Measurements from ENCODE around the gene KIAA0232. TPM values are rescaled to one million over a fixed set of nuclear protein-coding genes. Genes with fewer than 3 reads are reported as not detected.

KIAA0232 gene
- total and polyA plus RNA-seq, 5 donors from 2014 or later: 5.6 to 25.3 (median 13.5) TPM

DNA sequence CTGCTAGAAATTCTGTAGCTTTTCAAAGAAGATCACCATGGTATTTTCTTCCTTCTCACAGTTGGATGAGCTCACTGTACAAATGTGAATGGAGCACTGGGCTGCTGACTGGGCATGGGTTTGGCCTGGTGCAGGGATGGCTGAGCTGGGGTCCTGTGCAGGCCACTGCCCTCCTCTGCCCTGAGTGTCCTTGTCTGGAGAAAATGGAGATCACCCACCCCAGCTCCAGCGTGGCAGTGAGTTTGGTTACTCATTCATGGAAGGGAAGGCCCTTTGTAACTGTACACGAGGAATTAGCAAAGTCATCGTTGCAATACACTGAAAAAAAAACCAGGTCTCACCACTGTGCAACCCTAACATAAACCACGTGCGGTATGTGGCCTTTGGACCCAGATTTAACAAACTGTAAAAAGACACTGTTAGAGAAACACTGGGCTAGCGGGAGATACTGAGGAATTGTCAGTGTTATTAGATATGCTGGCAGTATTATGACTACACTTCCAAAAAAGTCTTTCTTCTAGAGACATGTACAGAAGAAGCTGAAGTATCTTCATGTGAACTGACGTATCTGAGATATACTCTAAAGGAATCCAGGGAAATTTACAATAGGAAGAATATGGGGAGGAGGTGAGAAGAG lies 111.0 kb downstream of the KIAA0232 start:
- no peaks in the 10 kb centered on the region for H3K27me3 ChIP-seq (ENCODE audit: control insufficient read depth, insufficient read depth, low read length)
- Mint-ChIP-seq H3K4me1 (peaks cover 13 to 29% (median 22%) of the 10 kb centered on the region in 4 donors), H3K27ac (peak overlapping the region; percentile 2 to 72 (median 22)), H3K4me3 (peak overlapping the region in 3 of 4 donors; percentile 12 to 44 (median 16)), H3K27me3 (no peaks in the 10 kb centered on the region), H3K36me3 (no peaks in the 10 kb centered on the region), H3K9me3 (no peaks in the 10 kb centered on the region)
- peaks cover 16% of the 10 kb centered on the region for H3K4me1 ChIP-seq (ENCODE audit: control insufficient read depth, insufficient read depth, low read length, poor library complexity, severe bottlenecking)
- H3K4me3 ChIP-seq (ENCODE audit: low read depth, low read length): no peak overlapping the region
- peak overlapping the region; percentile 21 for H3K27ac ChIP-seq (ENCODE audit: insufficient read depth, low read length, poor library complexity, severe bottlenecking)
- no peaks in the 10 kb centered on the region for H3K36me3 ChIP-seq (ENCODE audit: control insufficient read depth, insufficient read depth, low read length)
- ATAC-seq (ENCODE audit: low read depth in 2 of 2) (no peak), DNase-seq (no peak)
- peaks cover 0 to 6% of the 10 kb centered on the region in 2 experiments for H3K9me3 ChIP-seq (ENCODE audit: control insufficient read depth in 2 of 2, low read length in 2 of 2)

DNA sequence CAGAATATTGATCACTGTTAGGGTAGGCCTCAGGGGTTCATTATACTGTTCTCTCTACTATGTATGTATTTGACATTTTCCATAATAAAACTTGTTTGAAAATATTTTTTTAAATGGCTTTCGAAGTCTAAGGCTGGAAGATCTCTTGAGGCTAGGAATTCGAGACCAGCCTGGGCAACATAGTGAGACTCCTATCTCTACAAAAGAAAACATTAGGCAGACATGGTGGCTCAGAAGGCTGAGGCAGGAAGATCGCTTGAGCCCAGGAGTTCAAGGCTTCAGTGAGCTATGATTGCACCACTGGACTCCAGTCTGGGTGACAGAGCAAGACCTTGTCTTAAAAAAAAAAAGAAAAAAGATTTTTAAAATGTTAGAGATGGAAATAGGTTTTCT lies 111.6 kb downstream of the KIAA0232 start:
- Histone ChIP-seq H3K4me1 (ENCODE audit: control insufficient read depth, insufficient read depth, low read length, poor library complexity, severe bottlenecking) (peaks cover 21% of the 10 kb centered on the region), H3K4me3 (ENCODE audit: low read depth, low read length) (no peak overlapping the region), H3K36me3 (ENCODE audit: control insufficient read depth, insufficient read depth, low read length) (no peaks in the 10 kb centered on the region), H3K27ac (ENCODE audit: insufficient read depth, low read length, poor library complexity, severe bottlenecking) (no peak overlapping the region), H3K9me3 (ENCODE audit: control insufficient read depth in 2 of 2, low read length in 2 of 2) (peaks cover 0 to 6% of the 10 kb centered on the region in 2 experiments), H3K27me3 (ENCODE audit: control insufficient read depth, insufficient read depth, low read length) (no peaks in the 10 kb centered on the region)
- peak overlapping the region in 1 of 4 donors; percentile 44 for H3K4me3 Mint-ChIP-seq
- H3K4me1 Mint-ChIP-seq: peaks cover 17 to 34% (median 27%) of the 10 kb centered on the region in 4 donors
- no peaks in the 10 kb centered on the region for H3K9me3 Mint-ChIP-seq
- no peaks in the 10 kb centered on the region for H3K36me3 Mint-ChIP-seq
- DNase-seq: no peak
- H3K27me3 Mint-ChIP-seq: no peaks in the 10 kb centered on the region
- no peak for ATAC-seq (ENCODE audit: low read depth in 2 of 2)
- peak overlapping the region in 2 of 3 donors; percentile 2 to 72 for H3K27ac Mint-ChIP-seq

DNA sequence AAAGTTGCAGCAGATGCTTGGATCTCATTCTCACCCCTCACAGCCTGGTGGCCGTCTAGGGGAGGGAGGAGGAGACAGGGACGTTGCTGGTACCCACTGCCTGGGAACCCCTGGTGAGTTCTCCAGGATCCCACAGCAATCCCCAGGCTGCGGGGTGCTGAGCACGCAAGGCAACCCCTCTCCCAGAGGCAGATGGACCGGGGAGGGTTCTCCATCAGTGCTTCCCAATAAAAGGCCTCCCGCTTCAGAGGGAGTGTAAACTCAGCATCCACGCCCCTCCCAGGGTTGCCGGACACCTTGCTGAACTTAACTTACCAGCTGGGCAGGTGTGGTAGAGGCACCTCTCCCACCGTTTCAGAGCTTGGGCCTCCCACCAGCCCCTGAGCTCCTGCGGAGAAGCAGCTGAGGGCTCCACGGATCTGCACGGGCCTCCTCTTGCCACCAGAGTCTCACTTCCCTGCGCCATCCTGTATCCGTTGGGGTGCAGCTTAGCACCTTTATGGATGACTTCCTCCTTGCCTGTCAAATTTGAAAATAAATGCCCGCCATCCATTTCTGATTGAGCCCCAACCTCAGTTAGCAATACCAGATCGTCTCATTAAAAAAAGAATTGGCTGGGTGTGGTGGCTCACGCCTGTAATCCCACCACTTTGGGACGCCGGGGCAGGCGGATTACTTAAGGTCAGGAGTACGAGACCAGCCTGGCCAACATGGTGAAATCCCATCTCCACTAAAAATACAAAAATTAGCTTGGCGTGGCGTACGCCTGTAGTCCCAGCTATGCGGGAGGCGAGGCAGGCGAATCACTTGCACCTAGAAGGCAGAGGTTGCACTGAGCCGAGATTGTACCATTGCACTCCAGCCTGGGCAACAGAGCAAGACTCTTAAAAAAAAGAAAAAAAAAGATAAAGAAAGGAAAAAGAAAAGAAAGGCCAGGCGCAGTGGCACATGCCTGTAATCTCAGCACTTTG lies 112.3 kb downstream of the KIAA0232 start:
- Mint-ChIP-seq H3K27ac (peak overlapping the region; percentile 2 to 90 (median 80)), H3K4me3 (peak overlapping the region in 1 of 4 donors; percentile 44), H3K27me3 (no peaks in the 10 kb centered on the region), H3K9me3 (no peaks in the 10 kb centered on the region), H3K4me1 (peaks cover 21 to 41% (median 33%) of the 10 kb centered on the region in 4 donors), H3K36me3 (no peaks in the 10 kb centered on the region)
- no peak for DNase-seq
- Histone ChIP-seq H3K36me3 (ENCODE audit: control insufficient read depth, insufficient read depth, low read length) (no peaks in the 10 kb centered on the region), H3K27ac (ENCODE audit: insufficient read depth, low read length, poor library complexity, severe bottlenecking) (no peak overlapping the region), H3K27me3 (ENCODE audit: control insufficient read depth, insufficient read depth, low read length) (no peaks in the 10 kb centered on the region), H3K9me3 (ENCODE audit: control insufficient read depth in 2 of 2, low read length in 2 of 2) (peaks cover 0 to 6% of the 10 kb centered on the region in 2 experiments), H3K4me3 (ENCODE audit: low read depth, low read length) (no peak overlapping the region), H3K4me1 (ENCODE audit: control insufficient read depth, insufficient read depth, low read length, poor library complexity, severe bottlenecking) (peaks cover 28% of the 10 kb centered on the region)
- no peak for ATAC-seq (ENCODE audit: low read depth in 2 of 2)

DNA sequence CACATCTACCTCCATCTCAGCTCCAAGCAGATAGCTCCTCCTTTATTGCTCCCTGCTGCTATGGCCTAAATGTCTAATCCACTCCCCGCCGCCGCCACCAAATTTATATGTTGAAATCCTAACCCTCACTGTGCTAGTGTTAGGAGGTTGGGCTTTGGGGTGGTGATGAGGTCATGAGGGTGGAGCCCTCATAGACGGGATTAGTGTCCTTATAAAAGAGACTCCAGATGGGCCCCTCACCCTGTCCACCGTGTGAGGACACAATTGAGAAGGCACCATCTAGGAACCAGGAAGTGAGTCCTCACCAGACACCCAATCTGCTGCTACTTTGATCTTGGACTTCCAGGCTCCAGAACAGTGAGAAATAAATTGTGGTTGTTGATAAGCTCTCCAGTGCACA lies 113.5 kb downstream of the KIAA0232 start:
- H3K9me3 ChIP-seq (ENCODE audit: control insufficient read depth in 2 of 2, low read length in 2 of 2): no peaks in the 10 kb centered on the region
- Mint-ChIP-seq H3K4me3 (no peak overlapping the region), H3K4me1 (peaks cover 21 to 50% (median 38%) of the 10 kb centered on the region in 4 donors), H3K36me3 (no peaks in the 10 kb centered on the region), H3K27me3 (no peaks in the 10 kb centered on the region), H3K9me3 (no peaks in the 10 kb centered on the region), H3K27ac (no peak overlapping the region)
- DNase-seq (no peak), ATAC-seq (ENCODE audit: low read depth in 2 of 2) (no peak)
- H3K36me3 ChIP-seq (ENCODE audit: control insufficient read depth, insufficient read depth, low read length): no peaks in the 10 kb centered on the region
- H3K4me1 ChIP-seq (ENCODE audit: control insufficient read depth, insufficient read depth, low read length, poor library complexity, severe bottlenecking): peaks cover 39% of the 10 kb centered on the region
- H3K27ac ChIP-seq (ENCODE audit: insufficient read depth, low read length, poor library complexity, severe bottlenecking): no peak overlapping the region
- H3K27me3 ChIP-seq (ENCODE audit: control insufficient read depth, insufficient read depth, low read length): no peaks in the 10 kb centered on the region
- no peak overlapping the region for H3K4me3 ChIP-seq (ENCODE audit: low read depth, low read length)

DNA sequence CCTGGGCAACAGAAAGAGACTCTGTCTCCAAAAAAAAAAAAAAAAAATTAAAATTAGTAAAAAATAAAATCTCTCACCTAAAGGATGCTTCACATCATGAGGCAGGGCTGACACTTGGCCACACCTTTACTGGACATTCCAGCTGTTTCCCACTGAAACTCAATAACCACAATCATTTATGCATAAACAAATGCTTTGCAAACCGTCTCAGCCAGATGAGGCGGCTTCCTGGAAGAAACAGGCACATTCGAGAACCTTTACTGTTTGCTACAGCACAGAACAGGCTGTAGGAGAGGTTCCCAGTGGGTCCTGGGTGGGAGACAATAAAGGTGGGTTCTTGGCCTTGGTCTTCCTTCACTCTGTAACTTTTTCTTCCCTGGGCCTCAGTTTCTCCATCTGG lies 116.2 kb downstream of the KIAA0232 start:
- Mint-ChIP-seq H3K9me3 (no peaks in the 10 kb centered on the region), H3K27ac (peak overlapping the region; percentile 90 to 95 (median 94)), H3K27me3 (no peaks in the 10 kb centered on the region), H3K4me1 (peaks cover 13 to 42% (median 23%) of the 10 kb centered on the region in 4 donors), H3K36me3 (no peaks in the 10 kb centered on the region), H3K4me3 (peak overlapping the region; percentile 50 to 93 (median 70))
- Histone ChIP-seq H3K9me3 (ENCODE audit: control insufficient read depth in 2 of 2, low read length in 2 of 2) (no peaks in the 10 kb centered on the region), H3K4me1 (ENCODE audit: control insufficient read depth, insufficient read depth, low read length, poor library complexity, severe bottlenecking) (peaks cover 28% of the 10 kb centered on the region), H3K27ac (ENCODE audit: insufficient read depth, low read length, poor library complexity, severe bottlenecking) (peak overlapping the region; percentile 64), H3K36me3 (ENCODE audit: control insufficient read depth, insufficient read depth, low read length) (no peaks in the 10 kb centered on the region), H3K27me3 (ENCODE audit: control insufficient read depth, insufficient read depth, low read length) (no peaks in the 10 kb centered on the region), H3K4me3 (ENCODE audit: low read depth, low read length) (no peak overlapping the region)
- ATAC-seq (ENCODE audit: low read depth in 2 of 2) (no peak), DNase-seq (peak in 1 of 3 donors; percentile 53)

DNA sequence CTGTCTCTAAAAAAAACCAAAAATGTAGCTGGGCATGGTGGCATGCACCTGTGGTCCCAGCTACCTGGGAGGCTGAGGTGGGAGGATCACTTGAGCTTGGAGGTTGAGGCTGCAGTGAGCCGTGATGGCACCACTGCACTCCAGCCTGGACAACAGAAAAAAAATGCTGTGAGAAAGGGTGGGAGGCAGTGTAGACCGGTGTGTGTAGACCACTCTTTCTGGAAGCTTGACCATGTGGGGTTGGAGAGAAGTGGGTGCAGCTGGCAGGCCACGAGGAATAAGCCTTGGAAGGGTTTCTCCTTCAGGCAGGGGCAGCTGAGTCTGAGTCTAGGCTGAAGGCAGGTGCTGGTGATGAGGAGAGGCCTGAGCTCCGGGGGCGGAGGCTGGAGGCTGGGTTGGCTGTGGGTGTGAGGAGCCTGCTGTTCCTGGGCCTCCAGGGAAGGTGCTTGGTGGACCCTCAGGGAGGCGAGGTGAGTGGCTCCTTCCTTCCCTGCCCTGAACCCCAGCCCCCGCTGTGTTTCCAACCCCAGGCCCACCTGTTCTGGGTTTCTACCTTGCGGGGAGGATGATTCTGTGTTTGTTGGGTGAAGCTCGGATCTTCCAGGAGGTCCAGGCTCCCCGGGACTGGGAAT lies 117.8 kb downstream of the KIAA0232 start:
- Mint-ChIP-seq H3K27ac (peak overlapping the region; percentile 90 to 95 (median 94)), H3K27me3 (no peaks in the 10 kb centered on the region), H3K4me1 (peaks cover 10 to 50% (median 24%) of the 10 kb centered on the region in 4 donors), H3K9me3 (no peaks in the 10 kb centered on the region), H3K4me3 (peak overlapping the region in 3 of 4 donors; percentile 55 to 93 (median 73)), H3K36me3 (no peaks in the 10 kb centered on the region)
- no peaks in the 10 kb centered on the region for H3K36me3 ChIP-seq (ENCODE audit: control insufficient read depth, insufficient read depth, low read length)
- peaks cover 38% of the 10 kb centered on the region for H3K4me1 ChIP-seq (ENCODE audit: control insufficient read depth, insufficient read depth, low read length, poor library complexity, severe bottlenecking)
- ATAC-seq (ENCODE audit: low read depth in 2 of 2) (no peak), DNase-seq (no peak)
- peak overlapping the region; percentile 64 for H3K27ac ChIP-seq (ENCODE audit: insufficient read depth, low read length, poor library complexity, severe bottlenecking)
- H3K27me3 ChIP-seq (ENCODE audit: control insufficient read depth, insufficient read depth, low read length): no peaks in the 10 kb centered on the region
- no peak overlapping the region for H3K4me3 ChIP-seq (ENCODE audit: low read depth, low read length)
- H3K9me3 ChIP-seq (ENCODE audit: control insufficient read depth in 2 of 2, low read length in 2 of 2): no peaks in the 10 kb centered on the region

DNA sequence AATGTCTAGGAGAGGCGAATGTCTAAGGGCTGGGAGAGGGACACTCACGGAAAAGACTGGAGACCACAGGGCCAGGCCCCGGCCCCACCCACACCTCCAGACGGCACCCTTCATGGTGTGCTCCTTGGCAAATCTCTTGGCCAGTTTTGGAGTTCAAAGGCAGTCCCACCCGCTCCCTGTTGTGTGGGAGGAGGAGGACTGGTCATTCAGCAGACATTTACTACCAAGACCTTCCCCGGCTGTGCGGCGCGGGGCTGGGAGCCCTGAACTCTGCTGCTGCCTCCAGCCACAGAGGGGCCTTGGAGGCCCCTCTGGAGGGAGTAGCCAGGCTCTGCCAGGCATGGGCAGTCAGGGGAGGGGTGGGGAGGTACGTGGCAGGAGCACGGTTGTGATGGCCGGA lies 118.4 kb downstream of the KIAA0232 start:
- Histone ChIP-seq H3K4me1 (ENCODE audit: control insufficient read depth, insufficient read depth, low read length, poor library complexity, severe bottlenecking) (peaks cover 38% of the 10 kb centered on the region), H3K4me3 (ENCODE audit: low read depth, low read length) (no peak overlapping the region), H3K27me3 (ENCODE audit: control insufficient read depth, insufficient read depth, low read length) (no peaks in the 10 kb centered on the region), H3K9me3 (ENCODE audit: control insufficient read depth in 2 of 2, low read length in 2 of 2) (no peaks in the 10 kb centered on the region), H3K36me3 (ENCODE audit: control insufficient read depth, insufficient read depth, low read length) (no peaks in the 10 kb centered on the region), H3K27ac (ENCODE audit: insufficient read depth, low read length, poor library complexity, severe bottlenecking) (no peak overlapping the region)
- DNase-seq: no peak
- Mint-ChIP-seq H3K4me3 (peak overlapping the region in 1 of 4 donors; percentile 73), H3K36me3 (no peaks in the 10 kb centered on the region), H3K9me3 (no peaks in the 10 kb centered on the region), H3K4me1 (peaks cover 10 to 50% (median 24%) of the 10 kb centered on the region in 4 donors), H3K27ac (peak overlapping the region; percentile 62 to 95 (median 94)), H3K27me3 (no peaks in the 10 kb centered on the region)
- ATAC-seq (ENCODE audit: low read depth in 2 of 2): no peak
